Activated CD8-positive, alpha-beta memory T cell treated with anti-CD3 and anti-CD28 coated beads, Interleukin-2, amount 50 U/mL, for 24 hours (primary cell): ENCODE results near the gene SNAP29.
"Not testable (repeated sequence)": the region's sequence is repeated elsewhere in the genome, so short reads cannot be mapped to it uniquely, and the experiment has no call there.

Source experiments
- DNase-seq: peaks from one replicate; pipeline ENCODE4 v3.0.0-alpha.2; 2020; ENCODE audit errors: extremely low read depth

The SNAP29 gene

GRCh38 chr22:20930435-20930834, 71.6 kb downstream of the SNAP29 start:
- not testable (repeated sequence) for DNase-seq

DNA sequence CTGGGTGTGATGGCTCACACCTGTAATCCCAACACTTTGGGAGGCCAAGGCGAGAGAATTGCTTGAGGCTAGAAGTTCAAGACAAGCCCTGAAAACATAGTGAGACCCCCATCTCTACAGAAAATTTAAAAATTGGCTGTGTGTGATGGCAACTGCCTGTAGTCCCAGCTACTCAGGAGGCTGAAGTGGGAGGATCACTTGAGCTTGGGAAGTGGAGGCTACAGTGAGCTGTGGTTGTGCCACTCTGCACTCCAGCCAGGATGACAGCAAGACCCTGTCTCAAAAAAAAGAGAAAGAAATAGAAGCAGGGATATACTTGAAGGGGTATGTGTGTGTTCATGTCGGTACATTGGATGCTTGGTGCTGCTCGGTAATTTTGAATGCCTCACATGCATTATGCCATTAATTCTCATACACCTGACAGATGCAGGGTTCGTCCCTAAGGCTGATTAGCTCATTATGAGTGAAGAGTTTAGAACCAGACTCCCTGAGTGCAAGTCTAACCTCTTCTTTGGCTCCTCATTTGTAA, 72.4 kb downstream of the SNAP29 start:
- no peak for DNase-seq

GRCh38 chr22:20933910-20934309, 75.1 kb downstream of the SNAP29 start:
- DNase-seq, result no peak

DNA sequence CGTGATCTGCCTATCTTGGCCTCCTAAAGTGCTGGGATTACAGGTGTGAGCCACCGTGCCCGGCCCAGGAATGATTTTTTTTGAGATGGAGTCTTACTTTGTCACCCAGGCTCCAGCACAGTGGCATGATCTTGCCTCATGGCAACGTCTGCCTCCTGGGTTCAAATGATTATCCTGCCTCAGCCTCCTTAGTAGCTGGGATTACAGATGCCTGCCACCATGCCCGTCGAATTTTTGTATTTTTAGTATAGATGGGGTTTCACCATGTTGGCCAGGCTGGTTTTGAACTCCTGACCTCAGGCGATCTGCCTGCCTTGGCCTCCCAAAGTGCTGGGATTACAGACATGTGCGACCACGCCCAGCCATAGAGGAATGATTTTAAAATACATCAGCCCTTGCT, 76.2 kb downstream of the SNAP29 start:
- DNase-seq, result not testable (repeated sequence)

- not testable (repeated sequence) for DNase-seq
These were observed 77.2 kb downstream of the SNAP29 start for GRCh38 chr22:20935780-20936539.

GRCh38 chr22:20937031-20937793, 78.4 kb downstream of the SNAP29 start:
- DNase-seq, result no peak

- no peak for DNase-seq
These were observed 79.2 kb downstream of the SNAP29 start for GRCh38 chr22:20937794-20938671.

DNA sequence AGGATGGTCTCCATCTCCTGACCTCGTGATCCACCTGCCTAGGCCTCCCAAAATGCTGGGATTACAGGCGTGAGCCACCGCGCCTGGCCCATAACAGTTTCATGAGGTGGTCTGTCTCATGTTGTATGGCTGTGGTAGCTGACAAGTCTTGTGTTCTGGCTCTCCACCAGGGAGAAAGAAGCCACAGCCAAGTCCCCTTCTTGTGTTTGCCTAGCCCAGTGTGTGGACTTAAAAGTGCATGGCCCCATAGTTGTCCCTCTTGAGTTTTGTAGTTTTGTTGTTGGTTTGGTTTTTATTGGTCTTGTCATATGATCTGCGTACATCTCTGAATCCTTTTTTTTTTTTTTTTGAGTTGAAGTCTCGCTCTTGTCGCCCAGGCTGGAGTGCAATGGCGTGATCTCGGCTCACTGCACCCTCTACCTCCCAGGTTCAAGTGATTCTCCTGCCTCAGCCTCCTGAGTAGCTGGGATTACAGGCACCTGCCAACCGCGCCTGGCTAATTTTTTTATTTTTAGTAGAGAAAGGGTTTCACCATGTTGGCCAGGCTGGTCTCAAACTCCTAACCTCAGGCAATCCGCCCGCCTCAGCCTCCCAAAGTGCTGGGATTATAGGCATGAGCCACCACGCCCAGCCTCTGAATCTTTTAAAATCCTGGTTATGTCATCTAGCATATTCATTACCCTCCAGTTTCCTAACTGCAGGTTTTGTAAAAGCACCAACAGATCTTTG, 80.8 kb downstream of the SNAP29 start:
- not testable (repeated sequence) for DNase-seq

DNA sequence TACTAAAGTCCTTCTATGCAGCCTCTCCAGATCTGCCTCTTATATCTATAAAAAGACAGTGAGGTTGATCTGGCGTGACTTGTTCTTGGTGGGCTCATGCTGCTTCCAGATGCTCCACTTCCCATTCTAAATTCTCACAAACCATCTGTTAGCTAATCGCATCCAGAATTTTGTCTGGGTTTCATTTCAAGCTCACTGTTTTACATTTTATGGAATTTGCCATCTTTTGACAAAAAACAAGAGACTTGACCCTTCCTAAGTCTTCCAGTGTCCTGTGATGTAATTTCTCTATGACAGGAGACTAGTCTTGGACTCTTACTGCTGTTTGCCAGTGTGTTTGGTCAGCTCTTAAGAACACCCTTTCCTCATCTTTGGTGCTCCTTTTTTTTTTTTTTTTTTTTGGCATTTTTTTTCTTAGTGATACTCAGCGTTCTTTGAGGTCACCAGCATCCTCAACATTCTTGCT, 81.4 kb downstream of the SNAP29 start:
- no peak for DNase-seq
